Stimulated activated CD8-positive, alpha-beta memory T cell treated with anti-CD3 and anti-CD28 coated beads, Interleukin-4, amount 100 ng/mL, for 48 hours (primary cell): ENCODE data around the gene PFKFB1.
"Not testable (repeated sequence)": the region's sequence is repeated elsewhere in the genome, so short reads cannot be mapped to it uniquely, and the experiment has no call there.

Experiments used
- DNase-seq: peaks from one replicate; pipeline ENCODE4 v3.0.0-alpha.2; 2020

The PFKFB1 gene

GRCh38 chrX:54992911-54993622 lies 921 bp downstream of the PFKFB1 start:
- DNase-seq: no peak

GRCh38 chrX:54991706-54992105 lies 2.3 kb downstream of the PFKFB1 start:
- DNase-seq: no peak

DNA sequence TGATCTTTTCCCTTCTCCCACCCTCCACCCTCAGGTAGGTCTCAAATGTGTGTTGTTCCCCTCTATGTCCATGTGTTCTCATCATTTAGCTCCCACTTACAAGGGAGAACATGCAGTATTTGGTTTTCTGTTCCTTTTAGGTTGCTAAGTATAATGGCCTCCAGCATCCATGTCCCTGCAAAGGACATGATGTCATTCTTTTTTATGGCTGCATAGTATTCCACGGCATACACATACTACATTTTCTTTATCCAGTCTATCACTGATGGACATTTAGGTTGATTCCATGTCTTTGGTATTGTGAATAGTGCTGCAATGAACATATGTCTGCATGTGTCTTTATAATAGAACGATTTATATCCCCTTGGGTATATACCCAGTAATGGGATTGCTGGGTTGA lies 10.7 kb downstream of the PFKFB1 start:
- DNase-seq: not testable (repeated sequence)

DNA sequence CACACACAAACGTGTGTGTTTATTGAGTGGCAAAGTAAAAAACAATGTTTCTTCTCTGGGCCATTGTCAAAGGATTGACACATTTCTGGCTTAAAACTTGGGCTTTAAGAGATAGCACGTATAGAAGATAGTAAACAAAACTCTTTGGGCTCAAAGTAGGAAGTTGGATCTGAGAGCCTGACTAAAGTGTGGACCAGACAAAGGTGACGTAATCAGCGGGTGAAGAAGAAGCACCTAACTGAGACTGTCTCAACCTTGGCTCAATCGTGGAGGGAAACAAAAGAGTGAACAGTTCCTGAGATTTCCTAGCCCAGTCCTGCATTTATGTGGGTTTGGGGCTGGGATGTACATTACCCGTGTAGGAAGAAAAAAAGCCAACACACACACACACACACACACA lies 13.7 kb downstream of the PFKFB1 start:
- DNase-seq: no peak

- no peak for DNase-seq
Observed at GRCh38 chrX:54979432-54979831, 14.6 kb downstream of the PFKFB1 start.

DNA sequence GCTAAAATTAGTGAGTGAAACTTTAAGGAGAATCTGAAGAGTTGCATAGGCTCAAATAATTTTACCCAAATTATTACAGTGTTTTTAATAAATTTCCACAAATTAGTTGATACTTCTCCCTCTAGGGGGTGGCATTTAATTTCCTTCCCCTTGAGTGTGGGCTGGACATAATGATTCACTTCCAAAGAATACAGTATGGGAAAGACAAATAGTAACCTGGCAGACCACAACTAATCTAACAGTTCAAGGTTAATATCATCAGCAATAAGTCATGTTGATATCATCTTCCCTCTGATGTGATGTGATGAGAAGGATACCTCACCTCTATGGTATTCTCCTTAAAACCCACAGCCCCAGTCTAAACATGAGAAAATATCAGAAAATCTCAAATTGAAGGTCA lies 15.5 kb downstream of the PFKFB1 start:
- DNase-seq: no peak

DNA sequence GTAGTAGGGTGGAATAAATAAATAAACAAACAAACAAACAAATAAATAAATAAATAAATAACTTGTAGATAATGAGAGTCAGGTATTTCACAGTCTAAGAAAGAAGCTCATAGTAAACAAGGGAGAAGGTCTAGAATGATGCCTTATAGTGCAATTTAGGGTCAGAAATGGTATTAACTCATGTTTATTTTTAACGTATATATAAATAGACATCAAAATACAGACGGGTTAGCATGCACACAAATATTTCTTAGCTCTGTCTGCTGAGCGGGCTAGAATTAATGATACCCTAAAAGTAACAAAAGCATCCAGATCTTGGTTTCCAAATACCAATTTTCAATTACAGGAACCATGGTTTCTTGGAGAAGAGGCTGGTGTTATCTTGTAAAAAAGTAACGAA lies 16.6 kb downstream of the PFKFB1 start:
- DNase-seq: no peak

- DNase-seq: no peak
Observed at GRCh38 chrX:54964766-54965497, 29.1 kb downstream of the PFKFB1 start.

- DNase-seq: no peak
Observed at GRCh38 chrX:54961750-54962149, 32.2 kb downstream of the PFKFB1 start.

DNA sequence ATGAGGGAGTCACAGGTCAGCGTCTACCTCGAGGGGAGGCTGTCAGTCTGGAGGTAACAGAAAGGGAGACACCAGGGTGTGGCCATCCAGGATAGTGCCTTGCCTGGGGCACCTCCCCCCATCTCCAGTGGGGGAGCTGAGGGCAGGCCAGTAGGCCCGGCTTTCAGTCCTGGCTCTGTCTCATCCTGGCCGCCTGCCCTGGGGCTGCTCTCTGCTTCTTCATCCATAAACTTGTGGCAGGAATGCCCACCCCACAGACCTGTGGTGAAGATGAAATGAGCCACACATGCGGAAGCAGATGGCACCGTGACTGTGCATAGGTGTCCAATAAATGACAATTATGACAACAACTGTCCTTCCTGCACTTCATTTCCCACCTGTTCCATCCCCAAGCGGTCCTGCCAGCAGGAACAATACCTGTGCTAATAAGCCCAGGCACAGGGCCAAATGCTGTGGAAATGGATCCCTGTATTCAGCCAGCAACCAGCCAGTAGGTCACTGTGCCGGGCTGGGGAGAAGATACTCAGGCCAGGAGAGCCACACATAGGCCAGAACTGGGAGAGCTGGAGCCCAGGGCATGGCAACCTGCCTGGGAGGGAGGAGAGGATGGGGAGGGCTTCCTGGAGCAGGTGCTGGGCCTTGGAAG lies 43.1 kb downstream of the PFKFB1 start:
- no peak for DNase-seq

- DNase-seq: no peak
Observed at GRCh38 chrX:54945224-54945623, 48.8 kb downstream of the PFKFB1 start.

DNA sequence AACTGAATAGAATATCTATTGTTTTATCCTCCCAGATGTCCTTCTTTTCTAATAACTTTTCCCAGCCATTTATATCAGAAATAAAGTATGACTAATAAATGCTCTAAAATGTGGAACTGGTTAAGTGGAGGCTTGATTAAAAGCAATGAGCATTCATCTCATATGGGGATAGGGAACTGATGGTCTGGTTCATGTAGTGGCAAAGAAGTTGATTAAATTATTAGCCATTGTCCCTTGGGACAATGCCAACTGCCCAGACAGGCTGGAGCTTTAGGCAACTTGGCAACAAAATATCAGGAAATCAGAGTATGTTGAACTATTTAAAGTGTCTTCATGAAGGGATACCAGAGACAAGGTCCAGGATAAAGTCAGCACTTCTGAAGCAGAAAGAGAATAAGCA lies 49.2 kb downstream of the PFKFB1 start:
- DNase-seq: no peak

DNA sequence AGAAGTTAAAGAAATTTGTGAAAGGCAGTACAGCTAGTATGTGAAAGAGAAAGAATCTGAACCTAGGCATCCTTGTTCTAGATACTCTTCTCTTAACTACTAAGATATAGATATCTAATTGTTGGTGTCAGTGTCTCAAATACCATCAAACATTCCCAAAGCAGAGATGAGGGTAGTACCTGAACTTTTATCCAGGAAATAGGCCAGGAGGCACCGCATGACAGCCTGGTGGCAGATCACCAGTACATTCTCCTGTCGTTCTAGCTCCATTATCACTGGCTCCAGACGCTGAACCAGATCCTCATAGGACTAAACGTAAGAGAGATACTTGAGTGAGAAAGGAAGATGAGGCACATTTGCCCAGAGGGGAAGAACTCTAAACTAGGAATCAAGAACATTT lies 56.6 kb downstream of the PFKFB1 start:
- DNase-seq: no peak

- DNase-seq: no peak
Observed at GRCh38 chrX:54935306-54935705, 58.7 kb downstream of the PFKFB1 start.

DNA sequence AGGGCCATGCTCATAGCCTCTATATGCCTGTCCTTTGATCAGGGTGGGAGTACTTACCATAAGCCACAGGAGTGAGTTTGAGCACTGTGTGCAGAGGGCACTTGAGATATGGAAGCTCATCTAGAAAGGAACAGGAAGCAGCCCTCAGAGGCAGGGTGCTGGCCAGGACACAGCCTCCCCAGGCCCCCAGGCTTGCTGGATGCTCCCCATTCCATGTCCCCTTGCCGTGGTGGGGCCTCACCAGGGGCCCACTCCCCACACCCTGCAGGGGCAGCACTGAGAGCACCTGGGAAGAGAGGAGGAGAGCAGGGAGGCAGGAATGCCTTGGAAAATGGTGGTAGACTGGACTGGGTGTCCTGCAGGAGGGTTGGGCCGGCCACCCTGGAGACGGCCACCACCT lies 59.1 kb downstream of the PFKFB1 start:
- DNase-seq: no peak

- no peak for DNase-seq
Observed at GRCh38 chrX:54934058-54934457, 59.9 kb downstream of the PFKFB1 start.

- no peak for DNase-seq
Observed at GRCh38 chrX:54933150-54933826, 60.7 kb downstream of the PFKFB1 start.

DNA sequence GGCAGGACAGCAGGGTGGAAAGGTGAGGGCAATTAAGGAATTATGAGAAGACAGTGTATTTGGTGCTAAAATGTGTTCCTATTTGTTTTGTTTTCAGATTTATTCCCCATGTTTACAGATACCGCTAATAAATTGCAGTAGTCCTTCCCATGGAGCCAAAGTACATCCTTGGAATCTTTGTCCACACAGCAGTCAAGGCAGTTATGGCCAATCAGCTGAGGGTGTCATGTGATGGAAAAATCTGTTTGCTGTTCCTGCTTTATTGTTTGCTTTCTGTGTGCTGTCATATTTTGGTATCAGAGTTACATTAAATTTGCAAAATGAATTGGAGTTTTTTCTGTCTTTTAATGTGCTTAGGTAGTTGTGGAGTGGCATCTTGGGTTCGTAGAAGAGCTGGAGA lies 62.9 kb downstream of the PFKFB1 start:
- no peak for DNase-seq

GRCh38 chrX:54930291-54931049 lies 63.5 kb downstream of the PFKFB1 start:
- no peak for DNase-seq

DNA sequence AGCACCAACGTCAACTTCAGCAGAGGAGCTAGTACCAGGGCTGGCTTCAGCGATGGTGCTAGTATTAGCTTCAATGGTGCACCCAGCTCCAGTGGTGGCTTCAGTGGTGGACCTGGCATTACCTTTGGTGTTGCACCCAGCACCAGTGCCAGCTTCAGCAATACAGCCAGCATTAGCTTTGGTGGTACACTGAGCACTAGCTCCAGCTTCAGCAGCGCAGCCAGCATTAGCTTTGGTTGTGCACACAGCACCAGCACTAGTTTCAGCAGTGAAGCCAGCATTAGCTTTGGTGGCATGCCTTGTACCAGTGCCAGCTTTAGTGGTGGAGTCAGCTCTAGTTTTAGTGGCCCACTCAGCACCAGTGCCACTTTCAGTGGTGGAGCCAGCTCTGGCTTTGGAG lies 65.1 kb downstream of the PFKFB1 start:
- DNase-seq: no peak

- no peak for DNase-seq
Observed at GRCh38 chrX:54926978-54927377, 67.0 kb downstream of the PFKFB1 start.

DNA sequence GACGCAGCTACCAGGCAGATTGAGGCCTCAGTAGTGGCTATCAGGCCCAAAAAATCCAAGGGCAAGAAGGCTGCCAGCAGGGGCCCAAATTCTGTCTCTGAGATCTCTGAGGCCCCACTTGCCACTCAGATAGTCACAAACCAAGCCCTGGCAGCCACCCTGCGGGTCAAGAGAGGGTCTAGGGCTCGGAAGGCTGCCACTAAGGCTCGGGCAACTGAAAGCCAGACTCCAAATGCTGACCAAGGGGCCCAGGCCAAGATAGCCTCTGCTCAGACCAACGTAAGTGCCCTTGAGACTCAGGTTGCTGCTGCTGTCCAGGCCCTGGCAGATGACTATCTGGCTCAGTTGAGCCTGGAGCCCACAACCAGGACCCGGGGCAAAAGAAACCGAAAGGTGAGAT lies 70.6 kb downstream of the PFKFB1 start:
- DNase-seq: no peak

DNA sequence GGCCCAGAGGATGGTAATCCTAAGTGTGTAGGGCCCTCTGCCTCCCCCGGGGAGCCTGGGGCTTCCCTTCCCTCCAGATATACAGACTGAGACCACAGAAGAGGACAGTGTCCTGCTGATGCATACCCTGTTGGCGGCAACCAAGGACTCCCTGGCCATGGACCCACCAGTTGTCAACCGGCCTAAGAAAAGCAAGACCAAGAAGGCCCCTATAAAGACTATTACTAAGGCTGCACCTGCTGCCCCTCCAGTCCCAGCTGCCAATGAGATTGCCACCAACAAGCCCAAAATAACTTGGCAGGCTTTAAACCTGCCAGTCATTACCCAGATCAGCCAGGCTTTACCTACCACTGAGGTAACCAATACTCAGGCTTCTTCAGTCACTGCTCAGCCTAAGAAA lies 71.4 kb downstream of the PFKFB1 start:
- no peak for DNase-seq
